Sigmoid colon (tissue), 7 donors: ENCODE data around the gene CBLB. TPM values are rescaled to one million over a fixed set of nuclear protein-coding genes. Genes with fewer than 3 reads are reported as not detected.
"Not testable (repeated sequence)": the region's sequence is repeated elsewhere in the genome, so short reads cannot be mapped to it uniquely, and the experiment has no call there.

Source experiments
- DNase-seq: peaks from one replicate; pipeline ENCODE4 v3.0.0-alpha.2; 2019
- H3K27ac ChIP-seq, 4 donors: fragments of 200-600 bp; sonication (generic); one replicate each; pipeline ENCODE4 v1.5.1; 2016 to 2019; ENCODE audit warnings: mild to moderate bottlenecking in 1 of 4
- H3K27me3 ChIP-seq, 3 donors: fragments of 200-600 bp; sonication (generic); one replicate each; pipeline ENCODE4 v1.5.1; 2019; ENCODE audit warnings: mild to moderate bottlenecking in 1 of 3
- H3K36me3 ChIP-seq, 4 donors: fragments of 200-600 bp; sonication (generic); one replicate each; pipeline ENCODE4 v1.5.1; 2016 to 2019
- H3K4me1 ChIP-seq, 4 donors: fragments of 200-600 bp; sonication (generic); one replicate each; pipeline ENCODE4 v1.5.1; 2017 to 2019
- H3K4me3 ChIP-seq, 4 donors: fragments of 200-600 bp; sonication (generic); one replicate each; pipeline ENCODE4 v1.5.1; 2017 to 2019; ENCODE audit warnings: mild to moderate bottlenecking in 2 of 4, moderate library complexity in 1 of 4
- H3K9me3 ChIP-seq, 4 donors: fragments of 200-600 bp in 3 of 4; sonication (generic) in 3 of 4; one replicate each; pipeline versions ENCODE4 v1.5.1 to v1.6.1; 2013 to 2019
- CTCF ChIP-seq, 4 experiments: fragments of 450-650 bp in 3 of 4; fragments of 200-600 bp in 1 of 4; IDR thresholded peaks; one replicate each; pipeline ENCODE4 v1.5.1; 2016 to 2019; ENCODE audit warnings: antibody characterized with exemption in 4 of 4, mild to moderate bottlenecking in 3 of 4, moderate library complexity in 2 of 4
- EP300 ChIP-seq, 4 donors: sonication (generic); formaldehyde crosslinking; IDR thresholded peaks; one replicate each; pipeline ENCODE4 v1.6.1; 2017; ENCODE audit warnings: antibody characterized with exemption in 4 of 4
- POLR2A ChIP-seq, 2 donors: fragments of 450-650 bp; IDR thresholded peaks; one replicate each; pipeline ENCODE4 v1.6.1; 2016; ENCODE audit warnings: antibody characterized with exemption in 2 of 2, mild to moderate bottlenecking in 2 of 2, moderate library complexity in 2 of 2
- POLR2AphosphoS5 ChIP-seq, 4 donors: sonication (generic); formaldehyde crosslinking; IDR thresholded peaks; one replicate each; pipeline ENCODE4 v1.6.1; 2017; ENCODE audit warnings: antibody characterized with exemption in 4 of 4
- WGBS, 2 donors: extraction: QIAGEN DNeasy Blood & Tissue Kit; methylation state at CpG; one replicate each; pipeline ENCODE4 v1.1.7; 2013; 5-methylcytosine and 5-hydroxymethylcytosine counted together
- intact Hi-C: fragments of 100-400 bp; cut with DNase I; formaldehyde crosslinking; loops from one replicate; pipeline ENCODE4 v1.15.1; 2023
- polyA plus RNA-seq, 3 donors: library from polyadenylated mRNA; stranded (reverse); fragments of 200-250 nt; gene quantifications; one replicate each; pipeline ENCODE4 v1.2.3, GENCODE V29; 2013
- total RNA-seq, 4 donors: library from RNA; depleted of rRNA; stranded (reverse); fragments of >200 nt; gene quantifications; one replicate each; pipeline ENCODE4 v1.1.0, GENCODE V29; 2016
- donor health status: healthy with polysubstance abuse.
- donor health status: Bipolar disorder and iron deficiency.
- donor health status: healthy.

CBLB gene
- total and polyA plus RNA-seq, 7 donors: 9.6 to 55.9 (median 27.4) TPM

- intact Hi-C loops: no loop called here
- no peak overlapping the region for H3K4me3 ChIP-seq
- no peak overlapping the region for H3K27ac ChIP-seq
- no peaks in the 10 kb centered on the region for H3K4me1 ChIP-seq
- H3K9me3 ChIP-seq: no peaks in the 10 kb centered on the region
- H3K36me3 ChIP-seq: peaks cover 0 to 25% (median 2%) of the 10 kb centered on the region in 4 donors
- 87 to 93% methylated on average over 3 of the region's 3 CpGs for WGBS, 2 donors
- H3K27me3 ChIP-seq: no peaks in the 10 kb centered on the region
- TF ChIP-seq EP300 (IDR thresholded peaks at IDR 0.05) (no peak), POLR2A (IDR thresholded peaks at IDR 0.05) (no peak), POLR2AphosphoS5 (IDR thresholded peaks at IDR 0.05) (no peak), CTCF (IDR thresholded peaks at IDR 0.05) (no peak)
- DNase-seq: no peak
Measured at GRCh38 chr3:105728771-105729312, 140.0 kb downstream of the CBLB start.

- H3K4me1 ChIP-seq, H3K4me3 ChIP-seq, intact Hi-C loops, H3K9me3 ChIP-seq, H3K27me3 ChIP-seq, DNase-seq, H3K27ac ChIP-seq: not testable (repeated sequence)
- H3K36me3 ChIP-seq: peaks cover 0 to 11% (median 2%) of the 10 kb centered on the region in 4 donors
- 96 to 97% methylated on average over 3 of the region's 3 CpGs for WGBS, 2 donors
Measured at GRCh38 chr3:105727036-105727435, 141.8 kb downstream of the CBLB start.

GRCh38 chr3:105722943-105723556 is 145.8 kb downstream of the CBLB start:
- WGBS, 2 donors: 53 to 65% methylated on average over 3 of the region's 3 CpGs
- intact Hi-C loops: no loop called here
- no peaks in the 10 kb centered on the region for H3K4me1 ChIP-seq
- DNase-seq: no peak
- no peak overlapping the region for H3K4me3 ChIP-seq
- H3K36me3 ChIP-seq: peaks cover 0 to 26% (median 14%) of the 10 kb centered on the region in 4 donors
- H3K27me3 ChIP-seq: no peaks in the 10 kb centered on the region
- no peak overlapping the region for H3K27ac ChIP-seq
- TF ChIP-seq POLR2A (IDR thresholded peaks at IDR 0.05): no peak
- TF ChIP-seq POLR2AphosphoS5 (IDR thresholded peaks at IDR 0.05): no peak
- TF ChIP-seq EP300 (IDR thresholded peaks at IDR 0.05): no peak
- no peak for TF ChIP-seq CTCF (IDR thresholded peaks at IDR 0.05)
- no peaks in the 10 kb centered on the region for H3K9me3 ChIP-seq

- intact Hi-C loops: no loop called here
- no peaks in the 10 kb centered on the region for H3K4me1 ChIP-seq
Measured at GRCh38 chr3:105719791-105720190, 149.0 kb downstream of the CBLB start.

GRCh38 chr3:105715372-105715771 is 153.4 kb downstream of the CBLB start:
- 82% methylated on average over 3 of the region's 3 CpGs for WGBS, 2 donors
- peaks cover 0 to 67% (median 14%) of the 10 kb centered on the region in 4 donors for H3K36me3 ChIP-seq

More at GRCh38 chr3:105719791-105720190, 149.0 kb downstream of the CBLB start:
- Histone ChIP-seq H3K27me3 (no peaks in the 10 kb centered on the region), H3K4me3 (no peak overlapping the region), H3K36me3 (peaks cover 0 to 45% (median 12%) of the 10 kb centered on the region in 4 donors), H3K27ac (no peak overlapping the region), H3K9me3 (no peaks in the 10 kb centered on the region)
- TF ChIP-seq POLR2AphosphoS5 (IDR thresholded peaks at IDR 0.05) (no peak), EP300 (IDR thresholded peaks at IDR 0.05) (no peak), POLR2A (IDR thresholded peaks at IDR 0.05) (no peak), CTCF (IDR thresholded peaks at IDR 0.05) (no peak)
- DNase-seq: no peak
- WGBS, 2 donors: 89 to 93% methylated on average over 12 of the region's 12 CpGs

More at GRCh38 chr3:105715372-105715771, 153.4 kb downstream of the CBLB start:
- Histone ChIP-seq H3K4me1 (no peaks in the 10 kb centered on the region), H3K9me3 (no peaks in the 10 kb centered on the region), H3K27me3 (no peaks in the 10 kb centered on the region), H3K27ac (no peak overlapping the region), H3K4me3 (no peak overlapping the region)
- DNase-seq: no peak
- TF ChIP-seq POLR2AphosphoS5 (IDR thresholded peaks at IDR 0.05): no peak
- TF ChIP-seq POLR2A (IDR thresholded peaks at IDR 0.05): no peak
- no peak for TF ChIP-seq CTCF (IDR thresholded peaks at IDR 0.05)
- no peak for TF ChIP-seq EP300 (IDR thresholded peaks at IDR 0.05)
- intact Hi-C loops: no loop called here
